Measurements from ENCODE around the gene LRRN4CL. TPM values are rescaled to one million over a fixed set of nuclear protein-coding genes. Genes with fewer than 3 reads are reported as not detected.

LRRN4CL gene
- total RNA-seq, 1 donor = 39.0 TPM

DNA sequence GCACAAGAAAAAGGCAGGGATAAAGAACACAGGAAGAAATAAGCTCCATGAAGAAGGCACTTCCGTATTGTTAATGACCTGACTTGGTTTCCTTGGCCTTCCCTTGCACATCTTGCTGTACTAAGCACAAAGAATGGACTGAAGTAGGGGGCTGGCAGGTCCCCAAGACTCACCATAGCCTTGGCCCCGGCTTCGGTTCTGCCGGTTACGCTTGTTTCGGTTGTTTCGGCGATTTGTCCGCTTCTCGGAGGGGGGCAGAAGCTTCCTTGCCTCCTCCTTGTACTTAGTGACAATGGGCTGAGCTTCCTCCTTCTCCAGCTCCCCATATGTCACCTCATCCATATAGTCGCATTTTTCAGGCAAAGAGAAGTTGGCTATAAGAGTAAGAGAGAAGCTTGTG lies 27.5 kb upstream of the LRRN4CL start:
- TF ChIP-seq, protein P1, sequence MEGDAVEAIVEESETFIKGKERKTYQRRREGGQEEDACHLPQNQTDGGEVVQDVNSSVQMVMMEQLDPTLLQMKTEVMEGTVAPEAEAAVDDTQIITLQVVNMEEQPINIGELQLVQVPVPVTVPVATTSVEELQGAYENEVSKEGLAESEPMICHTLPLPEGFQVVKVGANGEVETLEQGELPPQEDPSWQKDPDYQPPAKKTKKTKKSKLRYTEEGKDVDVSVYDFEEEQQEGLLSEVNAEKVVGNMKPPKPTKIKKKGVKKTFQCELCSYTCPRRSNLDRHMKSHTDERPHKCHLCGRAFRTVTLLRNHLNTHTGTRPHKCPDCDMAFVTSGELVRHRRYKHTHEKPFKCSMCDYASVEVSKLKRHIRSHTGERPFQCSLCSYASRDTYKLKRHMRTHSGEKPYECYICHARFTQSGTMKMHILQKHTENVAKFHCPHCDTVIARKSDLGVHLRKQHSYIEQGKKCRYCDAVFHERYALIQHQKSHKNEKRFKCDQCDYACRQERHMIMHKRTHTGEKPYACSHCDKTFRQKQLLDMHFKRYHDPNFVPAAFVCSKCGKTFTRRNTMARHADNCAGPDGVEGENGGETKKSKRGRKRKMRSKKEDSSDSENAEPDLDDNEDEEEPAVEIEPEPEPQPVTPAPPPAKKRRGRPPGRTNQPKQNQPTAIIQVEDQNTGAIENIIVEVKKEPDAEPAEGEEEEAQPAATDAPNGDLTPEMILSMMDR (IDR thresholded peaks at IDR 0.05; ENCODE audit: insufficient read depth, low read length) = no peak
- H3K4me3 ChIP-seq (ENCODE audit: low read depth, low read length) = no peak overlapping the region
- no peak for DNase-seq (ENCODE audit: low read depth)

GRCh38 chr11:62716206-62716605 lies 26.9 kb upstream of the LRRN4CL start:
- no peak overlapping the region for H3K4me3 ChIP-seq (ENCODE audit: low read depth, low read length)
- DNase-seq (ENCODE audit: low read depth) = no peak
- TF ChIP-seq, protein P1 (IDR thresholded peaks at IDR 0.05; ENCODE audit: insufficient read depth, low read length) = no peak

DNA sequence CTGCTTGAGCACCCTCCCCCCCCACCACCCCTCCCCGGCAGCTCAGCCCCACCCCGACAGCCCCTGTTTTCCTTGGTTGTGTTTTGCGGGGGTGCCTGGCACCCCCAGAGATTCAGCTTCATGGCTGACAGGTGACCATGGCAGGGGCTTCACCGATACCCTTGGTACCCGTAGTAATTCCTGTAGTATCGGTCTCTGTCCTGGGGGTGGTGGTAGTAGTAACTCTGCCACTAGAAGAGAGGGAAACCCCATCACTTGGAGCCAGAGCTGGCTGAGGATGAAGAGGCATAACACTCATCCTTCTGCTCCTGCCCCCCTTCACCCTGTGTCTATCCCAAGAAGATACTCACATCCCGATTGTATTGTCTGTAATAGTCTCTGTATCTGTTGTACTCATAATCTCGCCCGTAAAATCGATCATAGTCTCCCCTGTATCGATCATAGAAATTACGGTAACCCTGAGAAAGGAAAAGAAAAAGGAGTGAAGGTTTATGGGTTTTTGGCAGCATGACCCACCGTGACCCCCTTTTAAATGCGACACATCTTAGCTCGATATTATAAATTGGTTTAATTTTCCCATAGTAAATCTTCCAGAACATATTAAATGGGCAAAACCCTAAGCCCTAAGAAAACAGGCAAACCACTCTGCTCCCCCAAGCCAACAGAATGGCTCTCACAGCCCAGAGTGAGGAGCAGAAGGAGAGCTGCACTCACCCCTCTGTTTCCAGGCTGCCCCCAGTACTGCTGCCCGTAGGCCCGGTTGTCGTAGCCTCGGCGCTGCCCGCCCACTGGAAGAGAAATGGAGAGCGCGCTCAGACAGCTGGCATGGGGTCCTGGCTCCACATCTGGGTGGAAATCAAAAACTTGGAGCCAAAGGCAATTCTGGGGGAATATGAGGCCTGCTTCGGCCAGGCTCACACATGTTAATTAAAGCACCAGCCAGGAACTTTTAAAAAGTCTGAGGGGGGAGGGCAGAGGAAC lies 26.1 kb upstream of the LRRN4CL start:
- DNase-seq (ENCODE audit: low read depth) = no peak
- H3K4me3 ChIP-seq (ENCODE audit: low read depth, low read length) = no peak overlapping the region
- TF ChIP-seq, protein P1 (IDR thresholded peaks at IDR 0.05; ENCODE audit: insufficient read depth, low read length) = no peak

GRCh38 chr11:62713343-62713742 lies 24.0 kb upstream of the LRRN4CL start:
- DNase-seq (ENCODE audit: low read depth) = no peak
- TF ChIP-seq, protein P1 (IDR thresholded peaks at IDR 0.05; ENCODE audit: insufficient read depth, low read length) = no peak
- H3K4me3 ChIP-seq (ENCODE audit: low read depth, low read length) = no peak overlapping the region

GRCh38 chr11:62712861-62713260 lies 23.5 kb upstream of the LRRN4CL start:
- no peak overlapping the region for H3K4me3 ChIP-seq (ENCODE audit: low read depth, low read length)
- TF ChIP-seq, protein P1 (IDR thresholded peaks at IDR 0.05; ENCODE audit: insufficient read depth, low read length) = no peak
- DNase-seq (ENCODE audit: low read depth) = no peak

DNA sequence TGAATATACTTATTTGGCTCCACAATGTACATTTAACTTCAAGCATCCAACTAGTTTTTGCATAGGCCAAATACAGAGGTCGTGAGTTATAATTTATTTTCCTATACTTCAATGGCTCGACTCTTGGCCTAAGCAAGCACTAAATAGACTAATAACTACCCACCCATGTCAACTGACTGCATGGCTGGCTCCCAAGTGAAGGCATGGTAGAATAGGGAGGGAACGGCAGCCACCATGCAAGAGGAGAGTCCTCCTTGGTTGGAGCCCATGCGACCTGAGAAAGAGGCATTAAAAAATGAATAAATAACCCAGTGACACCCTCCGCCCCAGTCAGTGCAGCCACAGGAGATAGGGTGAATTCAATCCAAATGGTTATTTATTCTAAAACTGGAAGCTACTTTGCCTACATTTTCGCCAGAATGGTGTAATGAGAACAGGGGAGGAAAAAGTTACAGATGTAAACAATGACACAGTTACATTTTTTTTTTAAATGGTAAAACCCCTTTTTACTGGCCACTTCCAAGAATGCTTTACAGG lies 23.0 kb upstream of the LRRN4CL start:
- DNase-seq (ENCODE audit: low read depth) = no peak
- no peak overlapping the region for H3K4me3 ChIP-seq (ENCODE audit: low read depth, low read length)
- TF ChIP-seq, protein P1 (IDR thresholded peaks at IDR 0.05; ENCODE audit: insufficient read depth, low read length) = no peak

Data from fibroblast of the aortic adventitia (primary cell).